ENCODE data around the gene CAD.
"Not testable (repeated sequence)": the region's sequence is repeated elsewhere in the genome, so short reads cannot be mapped to it uniquely, and the experiment has no call there.

CAD gene

GRCh38 chr2:27261241-27261925 lies 44.2 kb downstream of the CAD start:
- no peak for DNase-seq

DNA sequence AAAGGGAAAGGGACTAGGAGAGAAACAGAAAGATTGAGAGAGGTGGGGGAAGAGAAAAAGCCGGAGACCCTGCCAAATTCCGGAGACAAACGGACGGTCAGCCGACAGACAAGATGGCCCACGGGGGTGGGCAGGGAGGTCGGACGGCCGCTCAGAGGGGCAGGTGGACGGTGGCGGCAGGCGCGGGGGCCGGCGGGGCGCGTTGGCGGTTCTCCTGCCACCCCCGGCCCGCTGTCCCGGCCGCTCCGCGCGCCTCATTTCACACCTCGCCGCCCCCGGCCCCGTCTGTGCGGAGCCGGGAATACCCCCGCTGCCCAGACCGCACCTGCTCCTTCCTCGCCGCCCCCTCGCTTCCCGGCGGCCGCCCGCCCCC lies 44.7 kb downstream of the CAD start:
- no peak for DNase-seq

- peak; percentile 65 to 72 for DNase-seq
These were observed 45.5 kb downstream of the CAD start, which contains the start of gene SLC30A3 for GRCh38 chr2:27262379-27263286. TSS of gene SLC30A3 (minus strand) at chr2:27263047. CDS start at chr2:27262906, 141 bp downstream.

DNA sequence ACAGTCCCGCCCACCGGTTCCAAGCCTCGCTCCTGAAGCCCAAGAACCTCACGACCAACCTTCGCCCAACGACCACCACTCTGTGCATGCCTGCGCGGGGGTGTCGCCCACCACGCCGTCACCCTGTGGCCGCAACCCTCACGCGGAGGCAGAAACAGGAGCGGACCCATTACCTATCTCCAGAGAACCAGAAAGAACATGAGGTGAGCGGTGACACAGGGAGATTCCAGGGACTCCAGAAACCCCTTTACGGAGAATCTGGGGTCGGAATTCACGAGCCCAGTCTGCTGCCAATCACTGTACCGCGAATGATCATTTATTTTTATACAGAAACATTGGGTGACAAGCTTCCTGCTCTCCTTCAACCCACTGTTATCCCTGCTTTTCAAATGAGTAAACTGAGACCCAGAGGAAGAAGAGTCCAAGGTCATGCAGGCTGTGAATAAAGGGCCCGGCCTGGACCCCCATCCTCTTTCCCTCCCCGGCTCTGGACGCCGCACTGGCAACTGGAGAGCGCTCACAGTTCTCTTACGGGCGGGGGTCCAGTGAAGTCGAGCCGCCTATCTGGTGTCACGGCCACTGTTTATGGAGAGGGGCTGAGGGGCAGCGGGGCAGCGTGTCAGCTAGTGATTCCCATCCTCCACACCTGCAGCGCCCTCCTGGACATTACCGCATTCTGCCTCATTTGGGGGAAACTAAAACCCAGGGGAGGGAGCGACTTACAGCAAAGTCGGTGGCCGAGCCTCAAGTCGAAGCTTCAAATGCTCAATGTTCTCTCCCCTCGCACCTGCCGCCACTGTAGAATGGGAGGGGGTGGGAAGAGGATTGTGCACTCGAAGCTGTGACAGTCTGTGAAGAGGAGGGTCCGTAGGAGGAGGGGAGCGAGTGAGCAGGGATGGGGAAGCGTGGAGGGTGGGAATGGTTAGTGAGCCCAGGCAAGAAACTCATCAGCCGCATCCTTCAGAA lies 46.4 kb downstream of the CAD start:
- DNase-seq = no peak

DNA sequence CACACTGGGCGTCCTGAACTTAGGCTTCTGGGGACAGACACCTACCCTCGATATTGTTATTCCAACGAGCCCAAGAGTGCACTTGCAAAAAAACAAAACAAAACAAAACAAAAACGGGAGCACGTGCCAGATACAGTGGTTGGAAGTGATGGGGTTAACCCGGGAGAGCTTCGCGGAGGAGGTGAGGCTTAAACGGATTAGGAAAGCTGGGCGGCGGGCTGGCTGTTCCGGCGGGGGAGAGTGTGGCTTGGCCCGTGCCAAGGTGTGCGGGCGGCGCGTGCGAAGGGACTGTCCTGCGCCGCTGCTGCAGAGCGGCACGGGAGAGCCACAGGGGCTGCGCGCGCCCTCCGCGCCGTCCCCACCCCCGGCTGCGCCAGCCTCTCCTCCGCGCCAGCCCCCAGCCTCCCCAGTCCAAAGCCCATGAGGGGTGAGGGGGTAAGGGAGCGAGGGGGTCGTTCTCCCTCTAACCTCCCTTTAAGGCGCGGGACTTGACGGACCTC lies 47.1 kb downstream of the CAD start:
- DNase-seq = no peak

DNA sequence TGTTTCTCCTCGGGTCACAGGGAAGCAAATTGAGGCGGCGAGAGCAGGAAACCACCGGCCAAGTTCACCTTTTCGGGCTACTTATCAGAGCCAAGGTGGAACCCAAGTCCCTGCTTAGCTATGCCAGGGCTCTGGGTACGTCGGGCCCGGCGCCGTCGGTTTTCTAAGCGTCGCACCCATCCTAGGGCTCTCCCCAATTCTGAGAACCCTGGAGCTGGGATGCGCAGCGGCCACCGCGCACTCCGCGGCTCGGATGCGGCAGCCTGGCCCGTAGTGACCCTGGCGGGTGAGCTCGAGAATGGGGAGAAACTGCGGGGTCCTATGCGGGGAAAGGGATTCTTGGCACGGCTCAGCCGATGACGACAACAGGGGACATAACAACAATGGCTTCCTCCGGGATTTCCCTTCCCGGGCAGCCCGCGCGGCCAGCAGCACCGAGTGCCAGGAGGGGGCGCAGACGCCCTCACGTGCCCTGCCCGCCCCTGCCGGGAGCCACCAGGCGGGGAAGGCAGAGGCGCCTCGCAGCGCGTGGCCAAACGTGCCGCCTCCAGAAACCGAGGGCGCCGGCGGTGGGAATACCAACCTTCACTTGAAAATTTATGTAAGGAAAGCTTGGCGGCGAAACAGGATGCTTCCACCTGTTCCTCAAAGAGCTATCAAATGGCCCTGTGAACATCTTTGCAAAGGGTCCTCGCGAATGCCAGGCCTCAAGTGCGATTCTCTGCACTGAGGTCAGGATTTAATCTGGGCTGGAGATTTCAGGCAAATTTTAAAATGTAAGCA lies 47.8 kb downstream of the CAD start:
- DNase-seq = peak; percentile 37 to 72

DNA sequence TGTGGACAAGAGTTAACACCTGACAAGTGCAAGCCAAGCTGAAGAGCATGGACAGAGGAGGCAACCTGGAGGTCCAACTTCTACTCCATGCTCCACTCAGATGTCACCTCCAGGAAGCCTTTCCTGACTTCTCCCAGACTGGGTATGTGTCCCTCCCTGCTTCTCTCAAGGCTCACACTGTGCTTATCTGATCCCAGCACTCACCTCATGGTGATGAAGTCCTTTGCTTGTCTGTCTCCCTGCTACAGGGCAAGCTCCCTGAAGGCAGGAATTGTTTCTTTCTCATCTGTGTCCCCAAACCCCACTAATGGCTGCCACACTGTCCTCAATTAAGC lies 48.3 kb downstream of the CAD start:
- no peak for DNase-seq

- DNase-seq = not testable (repeated sequence)
These were observed 51.1 kb downstream of the CAD start for GRCh38 chr2:27268296-27268695.

DNA sequence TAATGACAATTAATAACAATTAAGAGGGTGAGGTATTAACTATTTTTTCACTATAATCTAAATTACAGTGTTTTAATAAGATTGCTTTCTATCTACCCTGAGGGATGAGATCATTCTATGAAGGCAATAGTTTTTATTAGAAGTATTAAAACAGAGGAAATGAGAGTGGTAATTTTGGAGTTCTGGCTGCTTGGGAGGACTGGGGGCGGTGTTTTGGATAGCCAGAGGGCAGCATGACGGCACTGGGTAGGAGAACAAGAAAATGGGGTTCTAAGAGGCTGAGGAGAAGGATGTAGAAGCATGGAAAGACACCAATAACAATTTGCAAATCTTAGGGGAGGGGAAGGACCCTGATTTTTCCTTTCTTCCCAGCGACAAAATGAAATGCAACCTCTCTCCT lies 53.0 kb downstream of the CAD start:
- DNase-seq = peak in 1 of 2 donors; percentile 56

- peak; percentile 33 to 72 for DNase-seq
These were observed 53.5 kb downstream of the CAD start for GRCh38 chr2:27270670-27271069.

GRCh38 chr2:27271631-27272340 lies 54.6 kb downstream of the CAD start:
- no peak for DNase-seq

GRCh38 chr2:27272537-27273522 lies 55.7 kb downstream of the CAD start:
- DNase-seq = not testable (repeated sequence)

- DNase-seq = no peak
These were observed 58.3 kb downstream of the CAD start, which contains the start of gene DNAJC5G for GRCh38 chr2:27275211-27276150. TSS of gene DNAJC5G (plus strand) at chr2:27275433. CDS start at chr2:27276729, 1,296 bp downstream.

- DNase-seq = no peak
These were observed 60.8 kb downstream of the CAD start for GRCh38 chr2:27278010-27278409.

GRCh38 chr2:27280826-27281225 lies 63.7 kb downstream of the CAD start:
- no peak for DNase-seq

DNA sequence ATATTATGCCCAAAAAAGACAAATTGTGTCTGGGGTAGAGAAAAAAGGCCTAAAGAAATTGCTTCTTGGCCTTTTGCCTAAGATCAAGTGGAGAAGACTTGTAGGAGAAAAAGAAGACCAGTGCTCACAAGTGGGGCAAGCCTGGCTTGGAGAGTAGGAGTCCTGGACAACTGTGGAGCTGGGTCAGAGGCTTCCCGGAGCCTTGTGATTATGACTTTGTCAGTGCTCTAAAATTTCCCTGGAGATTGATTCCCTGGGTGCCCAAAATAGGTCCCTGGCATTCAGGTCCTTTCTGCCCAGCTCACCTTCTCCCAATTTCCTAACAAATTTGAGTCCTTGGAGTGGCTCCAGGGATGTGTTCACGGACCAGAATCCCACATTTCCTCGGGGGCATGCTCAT lies 64.3 kb downstream of the CAD start:
- peak in 1 of 2 donors; percentile 41 for DNase-seq

DNA sequence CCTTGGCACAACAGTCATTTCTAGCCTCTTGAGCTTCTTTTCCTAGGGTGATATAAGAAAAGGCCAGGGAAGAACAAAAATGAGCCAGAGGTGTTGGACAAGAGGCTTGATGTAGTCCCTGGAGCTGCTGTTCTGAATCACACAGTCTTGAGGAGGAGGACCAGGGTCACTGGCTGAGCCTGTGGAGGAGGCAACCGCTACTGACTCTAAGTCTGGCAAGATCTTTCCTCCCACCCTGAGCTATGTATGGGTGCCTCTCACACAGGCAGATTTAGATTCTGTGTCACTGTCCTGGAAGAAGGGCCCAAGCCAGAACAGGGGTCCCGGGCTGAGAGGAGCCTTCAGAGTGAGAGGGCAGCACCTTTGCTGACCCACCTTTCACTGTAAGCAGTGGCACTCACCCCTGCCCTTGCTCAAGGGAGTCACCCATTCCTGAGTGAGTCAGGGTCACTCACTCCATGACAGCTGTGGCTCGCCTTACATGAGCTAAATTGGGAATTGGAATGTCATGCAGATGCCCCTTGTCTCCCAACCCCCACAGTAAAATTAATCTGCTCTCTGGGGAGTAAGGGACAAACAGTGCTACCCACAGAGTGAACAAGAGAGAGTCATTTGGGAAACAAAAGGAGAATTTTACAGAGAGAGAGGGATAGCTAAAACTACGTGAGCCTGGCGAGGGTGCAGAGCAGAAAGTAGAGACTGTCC lies 64.8 kb downstream of the CAD start, which contains the start of gene TRIM54:
TSS of gene TRIM54 (plus strand) at position 575 of the 705 bp plus-strand sequence. CDS start 303 bp downstream, outside the sequence.
- peak in 1 of 2 donors; percentile 50 for DNase-seq

DNA sequence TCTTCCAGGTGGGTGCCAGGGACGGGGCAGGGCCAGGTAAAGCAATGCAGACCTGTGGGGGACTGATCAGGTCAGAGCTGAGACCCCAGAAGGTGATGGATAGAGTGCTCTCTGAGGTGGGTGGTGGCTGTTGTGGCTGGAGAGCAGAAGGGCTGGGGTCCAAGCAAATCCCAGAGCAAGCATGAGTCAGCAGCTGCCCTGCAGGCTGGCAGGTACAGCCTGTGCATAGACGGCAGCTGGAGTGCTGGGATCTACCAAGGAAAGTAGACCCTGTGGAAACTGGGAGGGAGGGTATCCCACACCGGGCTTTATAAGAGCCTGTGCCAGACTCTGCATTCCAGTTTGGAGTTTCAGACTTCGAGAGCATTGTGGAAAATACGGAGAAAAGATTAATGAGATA lies 65.7 kb downstream of the CAD start:
- DNase-seq = no peak

Measured in inflammatory macrophage treated with lipopolysaccharide for 1 hour (primary cell).